ENCODE measurements around the gene FZD4. TPM values are rescaled to one million over a fixed set of nuclear protein-coding genes. Genes with fewer than 3 reads are reported as not detected.

FZD4 gene
- total RNA-seq, 1 donor from 2014 or later: 57.4 TPM

DNA sequence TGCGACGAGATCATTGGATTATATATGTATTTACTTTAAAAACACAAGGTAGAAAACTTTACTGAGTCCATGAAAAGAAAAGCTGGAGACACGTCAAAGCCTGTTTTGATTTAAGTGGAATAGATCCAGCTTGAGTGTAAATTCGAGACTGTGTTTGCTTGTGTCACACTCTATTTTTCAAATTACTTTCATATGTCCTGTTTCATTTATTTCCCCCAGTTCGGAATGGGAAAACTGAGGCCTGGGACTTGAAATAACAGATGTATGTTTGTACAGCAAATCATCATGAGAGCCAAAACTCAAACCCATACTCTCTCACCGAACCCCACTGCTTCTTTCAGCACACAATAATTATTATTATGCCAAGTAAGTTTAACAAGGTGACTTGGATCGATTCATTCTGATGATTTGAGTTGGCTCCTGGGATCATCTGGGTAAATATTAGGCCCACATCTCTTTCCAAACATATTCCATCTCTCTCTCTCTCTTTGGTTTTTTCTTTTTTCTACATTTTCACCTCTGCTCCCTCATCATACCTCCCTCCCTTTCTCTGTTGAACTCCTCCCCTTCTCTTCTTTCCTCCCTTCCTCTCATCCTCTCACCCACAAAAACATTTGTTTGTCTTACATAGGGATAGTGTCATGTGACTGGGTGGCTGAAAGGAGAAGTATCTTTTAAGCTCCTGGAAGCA is 21.2 kb downstream of the FZD4 start:
- no peaks in the 10 kb centered on the region for H3K9me3 ChIP-seq
- DNase-seq (no peak), ATAC-seq (no peak)
- no peak overlapping the region for H3K27ac ChIP-seq
- H3K36me3 ChIP-seq: no peaks in the 10 kb centered on the region
- no peak overlapping the region for H3K4me3 ChIP-seq
- H3K4me1 ChIP-seq: peaks cover 38% of the 10 kb centered on the region
- intact Hi-C loops (cut with DNase I): loop anchor here (10.0 kb wide), 1 partner anchor 361 kb away; no protein-coding TSS in a partner anchor
- no peaks in the 10 kb centered on the region for H3K27me3 ChIP-seq
- TF ChIP-seq, protein P1, sequence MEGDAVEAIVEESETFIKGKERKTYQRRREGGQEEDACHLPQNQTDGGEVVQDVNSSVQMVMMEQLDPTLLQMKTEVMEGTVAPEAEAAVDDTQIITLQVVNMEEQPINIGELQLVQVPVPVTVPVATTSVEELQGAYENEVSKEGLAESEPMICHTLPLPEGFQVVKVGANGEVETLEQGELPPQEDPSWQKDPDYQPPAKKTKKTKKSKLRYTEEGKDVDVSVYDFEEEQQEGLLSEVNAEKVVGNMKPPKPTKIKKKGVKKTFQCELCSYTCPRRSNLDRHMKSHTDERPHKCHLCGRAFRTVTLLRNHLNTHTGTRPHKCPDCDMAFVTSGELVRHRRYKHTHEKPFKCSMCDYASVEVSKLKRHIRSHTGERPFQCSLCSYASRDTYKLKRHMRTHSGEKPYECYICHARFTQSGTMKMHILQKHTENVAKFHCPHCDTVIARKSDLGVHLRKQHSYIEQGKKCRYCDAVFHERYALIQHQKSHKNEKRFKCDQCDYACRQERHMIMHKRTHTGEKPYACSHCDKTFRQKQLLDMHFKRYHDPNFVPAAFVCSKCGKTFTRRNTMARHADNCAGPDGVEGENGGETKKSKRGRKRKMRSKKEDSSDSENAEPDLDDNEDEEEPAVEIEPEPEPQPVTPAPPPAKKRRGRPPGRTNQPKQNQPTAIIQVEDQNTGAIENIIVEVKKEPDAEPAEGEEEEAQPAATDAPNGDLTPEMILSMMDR (IDR thresholded peaks at IDR 0.05): no peak

DNA sequence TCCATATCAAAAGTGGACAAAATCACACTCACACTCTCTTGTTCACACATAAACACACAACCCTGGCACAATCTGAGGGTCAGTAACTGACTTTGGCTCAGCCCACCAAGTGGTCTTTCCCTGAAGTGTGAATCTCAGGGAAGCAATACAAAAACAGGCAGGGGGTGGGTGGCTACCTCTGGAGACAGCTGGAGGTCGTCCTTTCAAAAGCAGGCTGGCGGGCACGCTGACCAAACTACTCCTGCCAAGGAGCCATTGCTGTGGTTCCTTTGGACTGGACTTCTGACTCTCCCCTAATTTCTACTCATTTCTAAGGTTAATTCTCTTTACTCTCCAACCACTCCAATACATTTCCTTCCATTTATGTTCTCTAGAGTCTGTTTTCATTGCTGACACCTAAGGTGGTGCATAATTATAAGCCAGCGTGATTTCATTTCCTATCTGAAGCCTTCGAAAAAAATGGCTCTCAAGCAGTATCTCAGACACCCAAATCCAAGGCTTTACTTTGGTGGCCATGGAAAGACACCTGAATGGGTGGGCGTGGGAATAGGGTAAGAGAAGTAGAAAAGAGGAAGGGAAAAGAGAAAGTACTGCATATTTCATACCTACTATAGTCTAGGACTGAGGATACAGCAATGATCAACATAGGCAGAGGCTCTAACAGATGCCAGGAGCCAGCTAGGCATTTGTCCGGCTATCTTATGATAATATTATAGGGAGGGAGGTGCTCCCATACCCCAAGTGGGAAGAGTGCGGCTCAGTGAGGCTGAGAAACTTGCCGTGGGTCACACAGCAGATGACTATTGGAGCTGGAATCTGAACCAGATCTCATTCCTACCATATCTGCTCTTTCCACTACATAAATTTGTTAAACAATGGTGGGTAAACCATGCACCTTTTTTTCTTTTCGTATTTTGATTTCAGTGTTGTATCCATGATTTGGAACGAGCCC is 22.0 kb downstream of the FZD4 start:
- no peak overlapping the region for H3K4me3 ChIP-seq
- no peak for DNase-seq
- intact Hi-C loops (cut with DNase I): loop anchor here (10.0 kb wide), 1 partner anchor 362 kb away; no protein-coding TSS in a partner anchor
- H3K27me3 ChIP-seq: no peaks in the 10 kb centered on the region
- H3K9me3 ChIP-seq: no peaks in the 10 kb centered on the region
- H3K27ac ChIP-seq: no peak overlapping the region
- no peak for ATAC-seq
- TF ChIP-seq, protein P1 (IDR thresholded peaks at IDR 0.05): no peak
- H3K36me3 ChIP-seq: no peaks in the 10 kb centered on the region
- H3K4me1 ChIP-seq: peaks cover 33% of the 10 kb centered on the region

DNA sequence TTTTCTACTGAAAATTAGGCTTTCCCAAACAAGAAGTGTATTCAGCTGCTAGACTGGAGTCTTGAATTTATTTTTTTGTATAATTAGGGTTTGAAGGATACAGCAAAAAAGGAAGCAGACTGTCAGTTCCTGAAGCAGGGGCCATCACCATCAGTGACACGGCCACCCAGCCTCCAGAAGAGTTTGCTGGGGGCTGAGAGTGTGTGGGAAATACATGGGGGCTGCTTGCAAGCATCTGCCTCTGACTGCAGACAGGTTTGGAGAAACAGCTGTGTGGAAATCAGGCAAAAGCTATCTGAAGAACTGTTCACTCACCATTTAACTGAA is 23.0 kb downstream of the FZD4 start:
- ATAC-seq: no peak
- Histone ChIP-seq H3K4me3 (no peak overlapping the region), H3K27ac (no peak overlapping the region), H3K4me1 (peaks cover 33% of the 10 kb centered on the region), H3K36me3 (no peaks in the 10 kb centered on the region), H3K27me3 (no peaks in the 10 kb centered on the region), H3K9me3 (no peaks in the 10 kb centered on the region)
- intact Hi-C loops (cut with DNase I): loop anchor here (10.0 kb wide), 1 partner anchor 363 kb away; no protein-coding TSS in a partner anchor
- DNase-seq: no peak
- TF ChIP-seq, protein P1 (IDR thresholded peaks at IDR 0.05): no peak

DNA sequence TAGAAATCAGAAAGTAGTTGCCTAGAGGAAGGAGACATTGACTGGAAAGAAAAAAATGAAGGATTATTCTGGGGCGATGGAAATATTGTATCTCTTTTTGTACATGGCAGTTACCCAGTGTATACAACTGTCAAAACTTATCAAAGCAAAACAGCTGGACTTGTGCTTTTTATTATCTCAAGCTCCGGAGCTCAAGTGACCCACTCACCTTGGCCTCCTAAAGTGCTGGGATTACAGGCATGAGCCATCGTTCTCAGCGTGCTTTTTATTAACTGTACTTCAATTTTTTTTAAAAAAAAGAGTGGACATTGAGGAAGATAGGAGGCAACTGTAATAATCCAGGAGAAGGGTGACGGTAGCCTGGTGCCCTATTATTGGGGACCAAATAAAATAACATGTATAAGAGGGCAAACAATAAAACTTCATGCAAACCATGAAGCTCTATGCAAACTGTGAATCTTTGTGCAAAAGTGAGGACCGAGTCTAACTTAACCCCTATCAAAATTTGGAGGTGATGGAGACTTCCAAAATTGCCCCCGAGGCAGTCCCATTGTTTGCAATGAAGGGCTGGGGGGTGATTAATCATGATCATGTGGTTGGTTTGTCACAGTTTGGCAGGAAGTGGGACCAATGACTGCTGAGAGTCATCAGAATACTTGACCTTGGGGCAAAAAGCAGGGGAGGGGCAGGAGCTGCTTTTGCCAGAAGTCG is 23.5 kb downstream of the FZD4 start:
- no peaks in the 10 kb centered on the region for H3K36me3 ChIP-seq
- H3K4me3 ChIP-seq: no peak overlapping the region
- H3K4me1 ChIP-seq: peaks cover 33% of the 10 kb centered on the region
- TF ChIP-seq, protein P1 (IDR thresholded peaks at IDR 0.05): no peak
- intact Hi-C loops (cut with DNase I): loop anchor here (10.0 kb wide), 1 partner anchor 363 kb away; no protein-coding TSS in a partner anchor
- no peak for ATAC-seq
- no peaks in the 10 kb centered on the region for H3K27me3 ChIP-seq
- DNase-seq: no peak
- H3K9me3 ChIP-seq: no peaks in the 10 kb centered on the region
- no peak overlapping the region for H3K27ac ChIP-seq

DNA sequence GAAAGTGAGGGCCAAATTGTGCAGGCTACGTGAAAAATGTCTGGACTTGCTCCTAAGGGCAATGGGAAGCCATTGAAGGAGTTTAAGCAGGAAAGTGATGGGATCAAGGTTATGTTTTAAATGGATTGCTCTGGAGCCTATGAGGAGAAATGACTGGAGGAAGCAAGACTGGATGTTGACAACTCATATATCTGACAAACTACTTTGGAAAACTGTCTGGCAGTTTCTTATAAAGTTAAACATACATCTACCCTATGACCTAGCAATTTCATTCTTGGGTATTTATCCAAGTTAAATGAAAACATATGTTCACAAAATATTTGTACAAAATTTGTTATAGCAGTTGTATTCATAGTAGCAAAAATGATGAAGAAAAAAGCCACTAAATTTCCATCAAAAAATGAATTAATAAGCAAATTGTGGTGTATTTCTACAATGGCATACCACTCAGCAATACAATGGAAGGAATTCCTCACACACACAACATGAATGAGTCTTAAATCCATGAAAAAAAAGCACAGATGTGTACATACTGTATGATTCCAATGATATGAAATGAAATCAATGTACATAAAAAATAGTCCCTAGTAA is 24.1 kb downstream of the FZD4 start:
- Histone ChIP-seq H3K9me3 (no peaks in the 10 kb centered on the region), H3K4me3 (no peak overlapping the region), H3K36me3 (no peaks in the 10 kb centered on the region), H3K4me1 (peaks cover 33% of the 10 kb centered on the region), H3K27ac (no peak overlapping the region), H3K27me3 (no peaks in the 10 kb centered on the region)
- DNase-seq: no peak
- no peak for ATAC-seq
- TF ChIP-seq, protein P1 (IDR thresholded peaks at IDR 0.05): no peak
- intact Hi-C loops (cut with DNase I): loop anchor here (10.0 kb wide), 1 partner anchor 364 kb away; no protein-coding TSS in a partner anchor
